ACC112 (cell line): ENCODE results near the gene SLC1A1.

ENCODE experiments used
- H2AFZ ChIP-seq: fragments of 200-600 bp; sonication (generic); one replicate; pipeline ENCODE4 v1.6.0; 2017; ENCODE audit warnings: antibody characterized with exemption, low read length; ENCODE audit not compliant: unreplicated experiment
- H3K27ac ChIP-seq: fragments of 200-600 bp; sonication (generic); 2 replicates; pipeline ENCODE4 v1.5.1; 2014; ENCODE audit warnings: low read depth, mild to moderate bottlenecking, antibody characterized with exemption, low read length, moderate library complexity
- H3K27me3 ChIP-seq: fragments of 200-600 bp; sonication (generic); 2 replicates; pipeline ENCODE4 v1.6.1; 2014; ENCODE audit warnings: mild to moderate bottlenecking, antibody characterized with exemption, low read length, moderate library complexity, mixed read lengths; ENCODE audit not compliant: insufficient read depth
- H3K36me3 ChIP-seq: fragments of 200-600 bp; sonication (generic); 2 replicates; pipeline ENCODE4 v1.6.1; 2016; ENCODE audit warnings: mild to moderate bottlenecking, antibody characterized with exemption, low read length, moderate library complexity, mixed read lengths; ENCODE audit not compliant: insufficient read depth
- H3K4me1 ChIP-seq: fragments of 200-600 bp; sonication (generic); one replicate; pipeline ENCODE4 v1.6.1; 2016; ENCODE audit warnings: low read length, mixed read lengths; ENCODE audit not compliant: insufficient read depth, unreplicated experiment, control insufficient read depth
- H3K4me3 ChIP-seq: fragments of 200-600 bp; sonication (generic); 2 replicates; pipeline ENCODE4 v1.5.1; 2014; ENCODE audit warnings: mild to moderate bottlenecking, low read depth, low read length
- H3K79me2 ChIP-seq: fragments of 200-600 bp; sonication (generic); one replicate; pipeline ENCODE4 v1.6.0; 2016; ENCODE audit warnings: low read length; ENCODE audit not compliant: control insufficient read depth, unreplicated experiment, insufficient read depth

SLC1A1 gene

DNA sequence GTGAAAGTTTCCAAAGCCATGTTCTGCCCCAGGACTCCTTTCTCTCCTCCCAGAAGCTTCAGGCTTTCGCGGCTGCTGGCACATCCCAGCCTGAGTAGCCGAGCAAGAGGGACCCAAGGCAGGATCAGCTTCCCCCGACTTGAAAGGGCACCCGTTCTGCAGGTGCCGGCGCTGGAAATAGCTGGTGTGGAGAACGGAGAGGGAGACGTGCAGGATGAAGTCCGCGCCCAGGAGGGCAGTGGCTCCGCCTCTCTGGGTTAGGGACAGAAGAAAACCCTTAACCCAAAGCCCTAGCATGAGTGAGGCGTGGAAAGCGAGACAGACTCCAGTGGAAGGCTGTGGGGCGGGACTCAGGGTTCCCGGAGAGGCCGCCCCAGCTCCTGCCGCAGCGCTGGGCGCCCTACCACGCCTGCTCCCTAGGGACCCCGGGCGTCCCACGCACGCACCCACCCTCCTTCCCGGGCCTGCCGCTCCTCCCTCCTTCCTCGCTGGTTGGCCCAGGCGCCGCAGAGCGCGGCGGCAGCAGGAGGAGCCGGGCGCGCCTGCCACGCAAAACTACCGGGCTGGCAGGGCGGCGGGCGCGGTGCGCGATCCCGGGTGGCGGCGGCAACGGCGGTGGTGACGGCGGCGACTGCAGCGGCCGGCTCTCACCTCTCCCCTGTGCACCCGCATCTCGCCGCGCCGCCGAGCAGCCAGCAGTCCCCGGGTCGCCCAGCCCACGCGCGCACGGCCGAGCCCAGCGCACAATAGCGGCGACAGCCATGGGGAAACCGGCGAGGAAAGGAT, at the start of gene SLC1A1:
SLC1A1 (plus strand) TSS at position 550 of the 786 bp plus-strand sequence; CDS start at position 762, 212 bp downstream.
- Histone ChIP-seq H3K4me3 (peak within 1 kb of the TSS; percentile 97), H3K36me3 (no peaks in the 10 kb centered on the region), H3K79me2 (peaks cover 43% of the 10 kb centered on the region), H3K4me1 (peaks cover 28% of the 10 kb centered on the region), H3K27me3 (no peaks in the 10 kb centered on the region), H3K27ac (peak within 1 kb of the TSS; percentile 54), H2AFZ (peak within 1 kb of the TSS; percentile 86)

DNA sequence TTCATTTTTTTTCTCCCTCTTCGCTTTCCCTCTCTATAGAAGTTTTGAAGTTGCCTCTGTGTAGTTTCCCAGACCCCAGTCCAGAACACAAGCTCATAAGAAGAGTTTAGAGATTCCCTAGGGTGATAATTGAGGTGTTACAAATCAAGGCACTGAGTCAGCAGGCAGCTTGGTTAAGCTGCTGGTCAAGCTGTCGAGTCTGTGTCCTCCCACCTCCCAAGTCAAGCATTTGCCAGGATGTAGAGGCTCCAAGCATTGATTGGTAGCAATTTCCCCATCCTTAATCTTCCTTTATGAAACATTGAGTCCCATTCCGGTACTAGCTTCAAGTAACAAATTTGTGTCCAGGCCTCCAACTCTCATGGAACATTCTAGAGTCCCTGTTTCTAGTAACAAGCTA, 47.5 kb upstream of the SLC1A1 start:
- no peaks in the 10 kb centered on the region for H3K36me3 ChIP-seq
- peaks cover 9% of the 10 kb centered on the region; the same call in 1 of the 2 replicates for H3K27me3 ChIP-seq

DNA sequence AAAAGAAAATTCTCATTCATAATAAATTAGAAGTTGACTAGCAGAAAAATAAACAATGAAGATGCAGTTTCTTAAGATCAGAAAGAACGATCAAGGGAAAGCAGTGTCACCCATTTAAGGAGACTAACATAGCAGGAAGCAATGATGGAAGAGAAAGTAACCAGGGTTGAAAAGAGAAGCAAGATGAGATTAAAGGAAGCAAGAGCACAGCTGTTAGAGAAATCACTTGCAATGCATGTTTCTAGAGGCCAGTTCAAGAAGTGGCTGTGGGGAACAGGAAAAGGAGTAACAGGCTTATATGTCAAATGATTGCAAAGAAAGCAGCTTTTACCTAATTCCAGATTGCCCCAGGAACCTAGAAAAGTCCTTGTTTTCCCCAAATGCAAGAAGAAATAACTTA, 46.8 kb upstream of the SLC1A1 start:
- H3K36me3 ChIP-seq: no peaks in the 10 kb centered on the region
- H3K4me1 ChIP-seq: no peaks in the 10 kb centered on the region
- H3K27me3 ChIP-seq: peaks cover 9% of the 10 kb centered on the region; the same call in 1 of the 2 replicates
- no peak overlapping the region for H3K27ac ChIP-seq
- H2AFZ ChIP-seq: no peak overlapping the region
- no peaks in the 10 kb centered on the region for H3K79me2 ChIP-seq
- no peak overlapping the region for H3K4me3 ChIP-seq

More for the DNA sequence above, 47.5 kb upstream of the SLC1A1 start:
- no peak overlapping the region for H2AFZ ChIP-seq
- H3K4me1 ChIP-seq: no peaks in the 10 kb centered on the region
- no peak overlapping the region for H3K4me3 ChIP-seq
- H3K27ac ChIP-seq: no peak overlapping the region
- no peaks in the 10 kb centered on the region for H3K79me2 ChIP-seq

- Histone ChIP-seq H3K27ac (no peak overlapping the region), H3K36me3 (no peaks in the 10 kb centered on the region), H3K4me3 (no peak overlapping the region), H3K4me1 (no peaks in the 10 kb centered on the region), H3K79me2 (no peaks in the 10 kb centered on the region), H2AFZ (no peak overlapping the region), H3K27me3 (no peaks in the 10 kb centered on the region)
Measured at GRCh38 chr9:4461437-4461836, 28.8 kb upstream of the SLC1A1 start.

GRCh38 chr9:4463824-4464223, 26.4 kb upstream of the SLC1A1 start:
- Histone ChIP-seq H3K27me3 (no peaks in the 10 kb centered on the region), H3K36me3 (no peaks in the 10 kb centered on the region), H3K27ac (no peak overlapping the region), H3K79me2 (no peaks in the 10 kb centered on the region), H2AFZ (no peak overlapping the region), H3K4me1 (no peaks in the 10 kb centered on the region), H3K4me3 (no peak overlapping the region)

DNA sequence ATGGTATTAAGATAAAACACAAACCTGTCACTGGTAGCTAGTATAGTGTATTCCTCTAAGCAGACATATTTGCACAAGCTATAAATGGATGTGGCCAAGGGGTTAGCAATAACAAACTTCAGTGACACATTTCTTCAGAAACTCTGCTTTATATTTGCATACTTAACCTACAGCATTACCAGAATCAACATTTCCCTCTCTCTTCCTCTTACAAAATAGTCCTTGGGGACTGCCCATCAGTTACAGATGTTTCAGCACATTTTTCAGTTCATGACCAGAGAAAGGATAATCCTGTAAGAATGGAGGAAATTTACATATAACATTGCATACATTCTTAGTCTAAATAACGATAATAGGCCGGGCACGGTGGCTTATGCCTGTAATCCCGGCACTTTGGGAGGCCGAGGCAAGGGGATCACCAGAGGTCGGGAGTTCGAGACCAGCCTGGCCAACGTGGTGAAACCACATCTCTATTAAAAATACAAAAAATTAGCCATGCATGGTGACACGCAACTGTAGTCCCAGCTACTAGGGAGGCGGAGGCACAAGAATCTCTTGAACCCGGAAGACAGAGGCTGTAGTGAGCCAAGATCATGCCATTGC, 25.3 kb upstream of the SLC1A1 start:
- H3K36me3 ChIP-seq: no peaks in the 10 kb centered on the region
- no peak overlapping the region for H2AFZ ChIP-seq
- no peak overlapping the region for H3K27ac ChIP-seq
- H3K79me2 ChIP-seq: no peaks in the 10 kb centered on the region
- H3K4me3 ChIP-seq: no peak overlapping the region
- H3K27me3 ChIP-seq: no peaks in the 10 kb centered on the region
- H3K4me1 ChIP-seq: no peaks in the 10 kb centered on the region

- H3K36me3 ChIP-seq: no peaks in the 10 kb centered on the region
Measured at GRCh38 chr9:4465910-4466309, 24.4 kb upstream of the SLC1A1 start.

GRCh38 chr9:4475301-4475700, 15.0 kb upstream of the SLC1A1 start:
- Histone ChIP-seq H3K27me3 (no peaks in the 10 kb centered on the region), H3K79me2 (no peaks in the 10 kb centered on the region), H3K27ac (no peak overlapping the region), H2AFZ (no peak overlapping the region), H3K4me1 (no peaks in the 10 kb centered on the region), H3K4me3 (no peak overlapping the region), H3K36me3 (no peaks in the 10 kb centered on the region)

More at GRCh38 chr9:4465910-4466309, 24.4 kb upstream of the SLC1A1 start:
- Histone ChIP-seq H2AFZ (no peak overlapping the region), H3K4me3 (no peak overlapping the region), H3K27ac (no peak overlapping the region), H3K27me3 (no peaks in the 10 kb centered on the region), H3K4me1 (no peaks in the 10 kb centered on the region), H3K79me2 (no peaks in the 10 kb centered on the region)

GRCh38 chr9:4486176-4486575, 4.1 kb upstream of the SLC1A1 start:
- Histone ChIP-seq H3K36me3 (no peaks in the 10 kb centered on the region), H3K4me1 (peaks cover 4% of the 10 kb centered on the region), H3K4me3 (no peak overlapping the region), H3K27ac (no peak overlapping the region), H2AFZ (no peak overlapping the region), H3K27me3 (no peaks in the 10 kb centered on the region), H3K79me2 (peaks cover 14% of the 10 kb centered on the region)

- H3K4me3 ChIP-seq: peak overlapping the region; percentile 97
- H3K4me1 ChIP-seq: peaks cover 22% of the 10 kb centered on the region
- H3K36me3 ChIP-seq: no peaks in the 10 kb centered on the region
- H3K79me2 ChIP-seq: peaks cover 38% of the 10 kb centered on the region
- peak overlapping the region; percentile 86 for H2AFZ ChIP-seq
- peak overlapping the region; percentile 54 for H3K27ac ChIP-seq
- H3K27me3 ChIP-seq: no peaks in the 10 kb centered on the region
Measured at GRCh38 chr9:4489562-4489918, 728 bp upstream of the SLC1A1 start.
